COR-L47 (cell line): ENCODE measurements around the gene SNX25.
"Not testable (repeated sequence)": the region's sequence is repeated elsewhere in the genome, so short reads cannot be mapped to it uniquely, and the experiment has no call there.

Experiments used
- DNase-seq: peaks from one replicate; lab custom pipeline; 2025; lab: John Stamatoyannopoulos, UW

SNX25 gene

GRCh38 chr4:185235119-185235842, 25.9 kb downstream of the SNX25 start:
- no peak for DNase-seq

DNA sequence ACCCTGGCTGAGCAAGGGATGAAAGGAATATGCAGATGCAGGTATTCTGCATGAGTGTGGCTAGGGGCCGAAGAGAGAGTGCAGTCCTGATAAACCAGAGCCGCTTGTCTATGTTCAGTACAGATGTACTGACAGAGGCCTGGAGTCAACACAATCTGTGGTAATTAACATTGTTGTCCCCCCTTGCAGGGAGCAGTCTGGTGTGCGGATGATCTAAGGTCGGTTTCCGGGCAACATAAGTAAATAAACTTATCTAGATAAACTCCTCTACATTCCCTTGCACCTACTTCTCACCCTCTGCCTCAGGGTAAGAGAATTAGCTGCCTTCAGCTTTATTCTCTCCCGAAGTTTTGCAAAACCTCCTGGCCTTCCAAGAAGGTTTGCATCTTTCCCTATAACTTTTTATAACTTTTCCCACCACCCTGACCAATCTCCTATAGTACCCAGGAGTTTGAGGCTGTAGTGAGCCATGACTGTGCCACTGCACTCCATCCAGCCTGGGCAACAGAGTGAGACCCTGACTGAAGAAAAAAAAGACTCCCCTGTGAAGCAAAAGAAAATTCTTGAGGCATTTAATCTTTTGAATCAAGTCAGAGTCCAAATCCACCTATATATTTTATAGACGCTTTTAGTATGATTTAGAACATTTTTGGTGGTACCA, 26.6 kb downstream of the SNX25 start:
- DNase-seq = no peak

DNA sequence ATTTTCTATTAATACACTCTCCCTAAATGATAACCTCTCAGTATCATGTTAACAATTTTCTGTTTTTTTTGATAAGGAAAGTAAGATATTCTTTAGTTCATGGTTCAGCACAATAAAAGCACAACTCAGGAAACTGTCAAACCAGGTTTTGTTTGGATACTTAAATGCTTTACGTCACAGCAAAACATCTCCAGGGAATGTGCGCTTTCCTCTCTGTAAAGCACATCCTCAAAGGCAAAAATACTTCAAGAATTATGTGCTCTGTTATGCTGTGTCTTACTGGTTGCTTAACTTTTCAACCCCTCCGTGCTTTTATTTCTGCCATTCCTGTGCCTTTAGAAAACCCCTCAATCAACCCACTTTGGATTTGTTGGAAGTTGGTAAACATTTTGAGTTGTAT, 27.8 kb downstream of the SNX25 start:
- DNase-seq = no peak

DNA sequence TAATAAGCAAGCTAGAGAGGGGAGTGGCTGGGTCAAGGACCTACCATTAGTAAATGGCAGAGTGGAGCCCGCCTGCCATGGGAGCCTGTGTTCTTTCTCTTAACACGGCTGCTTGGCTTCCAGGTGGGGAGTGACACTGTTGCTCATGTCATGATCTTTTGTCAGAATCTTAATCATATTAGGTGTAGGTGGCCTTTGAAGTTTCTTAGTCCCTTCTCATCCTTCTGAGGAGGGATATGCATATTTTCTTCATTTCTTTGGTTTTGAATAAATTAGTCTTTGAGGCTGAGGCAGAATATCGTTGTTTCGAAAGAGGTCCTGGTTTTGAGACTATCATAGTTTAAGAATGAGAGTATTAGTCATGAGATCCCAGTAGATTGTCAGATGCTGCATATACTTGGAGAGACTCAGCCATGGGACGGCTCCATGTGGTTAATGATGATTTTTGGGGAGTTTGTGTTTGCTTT, 28.9 kb downstream of the SNX25 start:
- DNase-seq = no peak

GRCh38 chr4:185238750-185239149, 29.4 kb downstream of the SNX25 start:
- DNase-seq = no peak

GRCh38 chr4:185240486-185240885, 31.1 kb downstream of the SNX25 start:
- DNase-seq = not testable (repeated sequence)

- no peak for DNase-seq
These were observed 33.5 kb downstream of the SNX25 start for GRCh38 chr4:185242749-185243533.

- no peak for DNase-seq
These were observed 34.5 kb downstream of the SNX25 start for GRCh38 chr4:185243879-185244278.

DNA sequence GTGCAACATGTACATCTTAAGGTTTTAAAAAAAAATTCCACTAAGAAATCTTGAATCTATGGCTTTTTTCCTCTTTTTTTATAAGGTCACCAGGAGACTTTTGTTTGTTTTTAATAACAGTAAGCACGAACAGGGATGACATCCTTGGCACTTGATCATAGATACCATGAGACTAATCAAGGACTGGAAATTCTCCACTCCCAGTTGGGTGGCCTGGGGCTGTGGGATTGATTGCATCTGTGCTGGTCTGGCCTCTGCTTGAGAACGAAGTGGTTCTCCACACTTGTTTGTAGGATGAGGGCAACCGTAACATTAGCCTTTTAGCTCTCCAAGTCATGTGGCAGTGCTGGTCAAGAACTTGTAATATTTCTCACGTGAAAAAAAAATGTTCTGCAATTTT, 35.4 kb downstream of the SNX25 start:
- DNase-seq = no peak

GRCh38 chr4:185246453-185246852, 37.1 kb downstream of the SNX25 start:
- DNase-seq = no peak

DNA sequence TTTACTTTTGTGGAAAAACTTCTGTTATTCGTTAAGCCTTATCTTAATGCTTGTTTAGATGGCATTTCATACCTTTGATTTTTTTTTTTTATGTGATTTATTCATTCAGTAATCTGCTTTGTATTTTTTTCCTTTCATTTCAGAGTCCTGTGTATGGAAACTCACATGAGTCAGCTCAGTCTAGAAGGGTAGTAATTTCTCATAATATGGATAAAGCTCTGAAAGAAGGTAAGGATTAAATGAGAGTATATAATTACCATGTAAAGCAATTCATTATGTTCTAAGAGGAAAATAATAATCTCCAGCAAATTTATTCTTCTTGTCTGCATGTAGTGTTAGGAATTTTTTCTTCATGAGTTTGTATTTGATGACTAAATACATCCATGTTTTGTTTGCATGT, 37.8 kb downstream of the SNX25 start:
- no peak for DNase-seq

- DNase-seq = no peak
These were observed 39.1 kb downstream of the SNX25 start for GRCh38 chr4:185248393-185249039.

- DNase-seq = no peak
These were observed 39.7 kb downstream of the SNX25 start for GRCh38 chr4:185249105-185249504.

DNA sequence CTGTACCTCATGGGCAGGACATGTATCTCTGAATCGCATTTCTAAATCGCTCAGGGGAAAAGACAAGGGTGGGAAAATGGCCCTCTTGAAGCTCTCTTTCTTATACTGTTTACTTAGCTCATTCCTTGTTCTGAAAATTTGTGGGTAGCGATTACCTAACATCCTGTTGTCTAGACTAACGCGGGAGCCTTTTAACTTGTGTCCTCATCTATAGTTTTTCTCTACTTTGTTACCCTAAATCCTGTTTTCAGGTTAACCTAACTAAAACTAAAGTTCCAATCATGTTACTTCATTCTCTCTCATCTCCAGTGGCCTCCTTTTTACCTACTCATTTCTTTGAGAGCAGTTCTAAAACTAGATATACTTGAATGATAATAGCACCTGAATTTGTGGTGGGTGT, 45.0 kb downstream of the SNX25 start:
- DNase-seq = no peak

DNA sequence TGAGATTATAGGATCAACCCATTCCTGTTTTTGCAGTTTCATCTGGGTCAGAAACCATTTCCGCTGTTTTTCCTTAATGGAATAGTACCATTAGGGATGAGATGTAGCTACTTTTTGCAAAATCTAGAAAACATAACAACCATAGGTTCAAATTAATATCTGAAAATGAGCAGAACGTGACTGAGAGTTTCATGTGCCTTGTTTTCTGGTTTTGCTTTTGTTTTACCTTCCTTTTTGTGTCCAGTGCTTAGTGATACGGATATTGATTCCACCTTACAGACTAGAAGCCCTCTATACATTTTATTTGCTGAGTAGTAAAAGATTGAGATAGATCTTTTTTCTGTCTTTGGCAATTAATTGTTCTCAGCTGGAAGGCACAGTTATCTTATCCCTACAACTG, 46.5 kb downstream of the SNX25 start:
- DNase-seq = no peak

DNA sequence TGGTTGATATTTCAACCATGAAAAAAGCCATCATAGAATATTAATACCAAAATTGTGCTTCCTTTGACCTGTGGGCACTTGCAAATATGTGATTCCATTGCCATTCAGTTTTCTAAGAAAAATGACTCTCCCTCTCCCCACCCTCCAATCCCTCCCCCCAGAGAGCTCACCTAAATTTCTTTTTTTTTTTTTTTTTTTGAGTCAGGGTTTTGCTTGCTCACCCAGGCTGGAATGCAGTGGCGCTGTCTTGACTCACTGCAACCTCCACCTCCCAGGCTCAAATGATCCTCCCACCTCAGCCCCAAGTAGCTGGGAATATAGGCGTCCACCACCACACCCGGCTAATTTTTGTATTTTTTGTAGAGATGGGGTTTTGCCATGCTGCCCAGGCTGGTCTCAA, 47.0 kb downstream of the SNX25 start:
- no peak for DNase-seq

- DNase-seq = no peak
These were observed 47.7 kb downstream of the SNX25 start for GRCh38 chr4:185257086-185257485.

- no peak for DNase-seq
These were observed 48.3 kb downstream of the SNX25 start for GRCh38 chr4:185257694-185258093.

GRCh38 chr4:185258741-185259140, 49.3 kb downstream of the SNX25 start:
- not testable (repeated sequence) for DNase-seq

DNA sequence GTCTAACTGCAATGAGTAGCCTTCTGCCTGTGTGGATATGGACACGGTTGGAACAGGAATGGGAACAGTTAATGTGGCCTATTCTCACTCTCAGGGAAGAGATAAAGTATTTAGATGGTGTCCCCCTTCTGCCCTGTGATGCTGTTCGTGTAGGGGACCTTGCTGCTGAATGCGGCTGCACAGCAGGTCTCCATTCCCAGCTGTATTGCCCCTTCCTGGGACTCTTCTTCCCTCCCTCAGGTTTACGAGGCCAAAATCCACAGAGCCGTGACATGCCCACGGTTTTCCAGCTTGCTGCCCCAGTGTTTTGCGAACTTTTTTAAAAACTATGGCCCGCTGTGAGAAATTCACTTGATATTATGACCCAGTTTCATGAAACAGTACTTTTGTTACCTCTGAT, 50.3 kb downstream of the SNX25 start:
- DNase-seq = no peak

GRCh38 chr4:185261946-185262345, 52.5 kb downstream of the SNX25 start:
- no peak for DNase-seq

DNA sequence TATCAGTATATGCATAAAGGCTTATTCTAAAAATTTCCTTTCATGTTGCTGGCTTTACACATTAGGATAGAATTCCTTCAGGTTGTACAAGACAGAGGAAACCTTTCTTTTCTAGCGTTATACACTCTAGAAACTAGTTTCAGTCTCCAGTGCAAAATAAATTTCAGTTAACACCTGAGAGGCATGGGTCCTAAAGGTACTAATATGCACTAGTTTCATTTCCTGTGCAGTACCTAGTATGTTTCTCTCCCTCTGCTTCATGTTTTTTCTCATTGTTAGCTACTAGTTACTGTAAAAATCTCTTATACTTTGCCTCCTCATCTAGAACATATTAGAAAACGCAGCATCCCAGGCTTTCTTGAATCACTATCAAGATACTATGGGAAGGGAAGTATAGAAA, 54.0 kb downstream of the SNX25 start:
- no peak for DNase-seq
